T-helper 2 cell treated with Interferon-gamma antibody and Interleukin-4, amounts not matched to agents 5 μg/mL and 100 μg/mL, for 36 hours (primary cell): ENCODE results near the gene ASAP2.

ENCODE experiments used
- DNase-seq: peaks from one replicate; pipeline ENCODE4 v3.0.0; 2021; ENCODE audit warnings: low spot score
- H3K27ac Mint-ChIP-seq: one replicate; pipeline ENCODE4 v1.8.0; 2021; ENCODE audit warnings: mild to moderate bottlenecking, mixed read lengths
- H3K27me3 Mint-ChIP-seq: one replicate; pipeline ENCODE4 v1.8.0; 2021; ENCODE audit warnings: low read depth, mixed read lengths
- H3K36me3 Mint-ChIP-seq: one replicate; pipeline ENCODE4 v1.8.0; 2021; ENCODE audit warnings: low read depth, mixed read lengths
- H3K4me1 Mint-ChIP-seq: one replicate; pipeline ENCODE4 v1.8.0; 2021; ENCODE audit warnings: low read depth, mixed read lengths
- H3K4me3 Mint-ChIP-seq: one replicate; pipeline ENCODE4 v1.8.0; 2022; ENCODE audit warnings: mild to moderate bottlenecking, moderate library complexity, mixed read lengths
- H3K9me3 Mint-ChIP-seq: one replicate; pipeline ENCODE4 v1.8.0; 2021; ENCODE audit warnings: mixed read lengths

ASAP2 gene

DNA sequence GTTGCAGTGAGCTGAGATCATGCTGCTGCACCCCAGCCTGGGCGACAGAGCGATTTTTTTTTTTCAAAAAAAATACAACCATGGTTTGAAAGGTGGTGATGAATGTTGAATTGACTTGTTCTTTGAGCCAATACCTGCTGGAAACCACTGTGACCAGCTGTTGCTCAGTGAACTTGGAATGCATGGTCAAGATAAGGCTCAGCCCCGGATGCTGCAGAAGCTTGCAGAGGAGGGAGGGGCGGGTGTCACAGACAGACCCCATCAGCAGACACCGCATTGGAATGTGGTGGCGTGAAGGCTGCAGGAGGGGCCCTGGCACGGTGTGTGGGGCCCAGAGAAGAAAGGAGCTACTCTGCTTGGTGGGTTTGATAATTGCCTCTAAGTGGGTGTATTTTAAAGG lies 125.1 kb downstream of the ASAP2 start:
- Mint-ChIP-seq H3K36me3 (no peaks in the 10 kb centered on the region), H3K4me3 (no peak overlapping the region), H3K4me1 (peaks cover 4% of the 10 kb centered on the region), H3K9me3 (no peaks in the 10 kb centered on the region), H3K27ac (no peak overlapping the region), H3K27me3 (peaks cover 9% of the 10 kb centered on the region)
- no peak for DNase-seq

DNA sequence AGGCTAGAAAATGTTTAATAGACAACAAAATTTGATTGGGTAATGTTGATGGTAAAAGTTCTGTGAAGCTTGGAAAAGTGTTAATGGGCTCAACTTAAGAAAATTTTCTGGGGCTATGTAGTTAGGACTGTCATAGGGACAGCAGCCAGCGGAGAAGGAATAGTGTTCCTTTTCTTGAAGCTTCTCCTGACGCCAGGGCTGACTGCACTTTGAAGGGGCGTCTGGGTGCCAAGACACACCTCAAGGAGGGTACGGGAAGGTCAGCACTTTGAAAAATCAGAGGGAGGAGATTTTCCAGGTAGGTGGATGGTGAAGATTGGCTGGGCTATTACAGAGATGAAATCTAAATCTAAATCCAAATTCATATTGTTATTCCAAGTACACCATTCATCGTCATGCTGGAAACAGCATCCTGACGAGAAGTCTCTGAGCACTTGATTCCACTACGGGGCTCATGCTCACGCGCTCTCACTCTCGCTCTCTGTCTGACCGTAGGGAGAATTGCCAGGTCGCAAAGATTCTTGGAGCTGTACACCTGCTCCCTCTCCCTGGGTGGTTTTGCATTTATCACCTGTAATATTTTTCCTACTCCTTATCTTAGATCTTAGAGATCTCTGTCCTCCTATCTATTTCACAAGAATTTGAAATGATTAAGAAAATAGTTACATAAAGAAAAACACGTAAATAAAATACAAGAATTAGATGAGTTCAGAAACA lies 125.7 kb downstream of the ASAP2 start:
- DNase-seq = no peak
- peaks cover 9% of the 10 kb centered on the region for H3K27me3 Mint-ChIP-seq
- no peak overlapping the region for H3K4me3 Mint-ChIP-seq
- peaks cover 4% of the 10 kb centered on the region for H3K4me1 Mint-ChIP-seq
- H3K9me3 Mint-ChIP-seq = no peaks in the 10 kb centered on the region
- no peak overlapping the region for H3K27ac Mint-ChIP-seq
- no peaks in the 10 kb centered on the region for H3K36me3 Mint-ChIP-seq

DNA sequence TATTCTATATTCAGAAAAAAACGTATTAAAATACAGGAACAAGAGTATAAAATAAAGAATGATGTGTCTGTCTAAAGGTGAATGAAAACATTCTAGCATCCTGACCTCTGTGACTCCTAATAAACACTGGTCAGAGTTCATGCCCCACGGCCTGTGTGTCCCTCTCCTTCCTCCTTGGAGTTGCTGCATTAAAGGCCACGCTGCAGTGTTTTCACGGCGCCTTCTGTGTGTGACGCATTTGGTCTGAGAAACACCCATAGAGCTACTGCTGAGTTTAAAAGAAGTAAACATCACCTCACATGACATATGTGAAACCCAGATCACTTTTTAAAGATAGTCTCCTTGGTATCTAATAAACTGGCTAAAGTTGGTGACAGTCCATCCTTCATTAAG lies 126.2 kb downstream of the ASAP2 start:
- Mint-ChIP-seq H3K27me3 (peaks cover 7% of the 10 kb centered on the region), H3K4me1 (peaks cover 4% of the 10 kb centered on the region), H3K27ac (no peak overlapping the region), H3K4me3 (no peak overlapping the region), H3K36me3 (no peaks in the 10 kb centered on the region), H3K9me3 (no peaks in the 10 kb centered on the region)
- no peak for DNase-seq

DNA sequence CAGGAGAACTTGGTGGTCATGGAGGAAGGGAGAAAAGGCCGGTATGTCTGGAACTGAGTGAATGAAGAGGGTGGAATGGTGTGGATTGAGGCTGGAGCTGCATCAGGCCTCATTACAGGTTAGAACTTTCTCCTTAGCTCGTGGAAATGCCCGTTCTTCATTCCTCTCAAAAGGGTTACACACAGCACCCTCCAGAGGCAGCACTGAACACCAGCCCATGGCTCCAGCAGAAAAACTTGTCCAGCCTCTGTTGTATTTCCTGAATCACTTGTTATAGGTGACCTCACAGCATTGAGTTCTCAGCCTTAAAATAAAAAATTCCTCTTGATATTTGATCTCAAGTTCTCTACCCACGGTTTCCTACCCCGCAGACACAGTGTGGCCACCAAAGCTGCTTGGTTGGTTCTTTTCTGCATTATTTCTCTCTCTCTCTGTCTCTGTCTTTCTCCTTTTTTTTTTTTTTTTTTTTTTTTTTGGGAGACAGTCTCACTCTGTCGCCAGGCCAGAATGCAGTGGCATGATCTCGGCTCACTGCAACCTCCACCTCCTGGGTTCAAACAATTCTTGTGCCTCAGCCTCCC lies 127.1 kb downstream of the ASAP2 start:
- H3K9me3 Mint-ChIP-seq = no peaks in the 10 kb centered on the region
- H3K4me3 Mint-ChIP-seq = no peak overlapping the region
- H3K4me1 Mint-ChIP-seq = peaks cover 4% of the 10 kb centered on the region
- peaks cover 5% of the 10 kb centered on the region for H3K27me3 Mint-ChIP-seq
- H3K36me3 Mint-ChIP-seq = no peaks in the 10 kb centered on the region
- H3K27ac Mint-ChIP-seq = no peak overlapping the region
- DNase-seq = no peak

GRCh38 chr2:9334761-9335160 lies 128.1 kb downstream of the ASAP2 start:
- no peak overlapping the region for H3K4me3 Mint-ChIP-seq
- no peak overlapping the region for H3K27ac Mint-ChIP-seq
- no peak for DNase-seq
- H3K4me1 Mint-ChIP-seq = peaks cover 4% of the 10 kb centered on the region
- H3K27me3 Mint-ChIP-seq = peaks cover 5% of the 10 kb centered on the region
- H3K36me3 Mint-ChIP-seq = no peaks in the 10 kb centered on the region
- no peaks in the 10 kb centered on the region for H3K9me3 Mint-ChIP-seq

- no peaks in the 10 kb centered on the region for H3K9me3 Mint-ChIP-seq
- H3K36me3 Mint-ChIP-seq = no peaks in the 10 kb centered on the region
- peaks cover 4% of the 10 kb centered on the region for H3K4me1 Mint-ChIP-seq
- H3K27ac Mint-ChIP-seq = no peak overlapping the region
- no peak overlapping the region for H3K4me3 Mint-ChIP-seq
- peaks cover 5% of the 10 kb centered on the region for H3K27me3 Mint-ChIP-seq
- no peak for DNase-seq
Measured at GRCh38 chr2:9335322-9335832, 128.8 kb downstream of the ASAP2 start.

DNA sequence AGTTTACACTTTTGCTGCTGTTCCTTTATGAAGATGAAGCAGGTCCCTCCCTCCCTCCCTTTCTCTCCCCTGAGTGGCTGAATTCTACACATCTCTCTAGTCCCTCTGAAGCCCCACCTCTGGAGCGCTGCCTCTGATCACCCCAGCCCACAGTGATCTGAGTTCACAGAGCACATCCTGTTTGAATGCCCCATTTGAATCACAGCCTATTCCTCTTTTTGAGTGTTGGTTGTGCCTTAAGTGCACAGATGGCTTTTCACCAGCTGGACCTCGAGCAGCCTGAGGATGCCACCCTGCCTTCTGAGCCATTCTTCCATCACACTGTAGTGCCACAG lies 129.6 kb downstream of the ASAP2 start:
- Mint-ChIP-seq H3K9me3 (no peaks in the 10 kb centered on the region), H3K27ac (no peak overlapping the region), H3K4me3 (no peak overlapping the region), H3K36me3 (no peaks in the 10 kb centered on the region), H3K27me3 (peaks cover 5% of the 10 kb centered on the region), H3K4me1 (peaks cover 4% of the 10 kb centered on the region)
- DNase-seq = peak; percentile 8

DNA sequence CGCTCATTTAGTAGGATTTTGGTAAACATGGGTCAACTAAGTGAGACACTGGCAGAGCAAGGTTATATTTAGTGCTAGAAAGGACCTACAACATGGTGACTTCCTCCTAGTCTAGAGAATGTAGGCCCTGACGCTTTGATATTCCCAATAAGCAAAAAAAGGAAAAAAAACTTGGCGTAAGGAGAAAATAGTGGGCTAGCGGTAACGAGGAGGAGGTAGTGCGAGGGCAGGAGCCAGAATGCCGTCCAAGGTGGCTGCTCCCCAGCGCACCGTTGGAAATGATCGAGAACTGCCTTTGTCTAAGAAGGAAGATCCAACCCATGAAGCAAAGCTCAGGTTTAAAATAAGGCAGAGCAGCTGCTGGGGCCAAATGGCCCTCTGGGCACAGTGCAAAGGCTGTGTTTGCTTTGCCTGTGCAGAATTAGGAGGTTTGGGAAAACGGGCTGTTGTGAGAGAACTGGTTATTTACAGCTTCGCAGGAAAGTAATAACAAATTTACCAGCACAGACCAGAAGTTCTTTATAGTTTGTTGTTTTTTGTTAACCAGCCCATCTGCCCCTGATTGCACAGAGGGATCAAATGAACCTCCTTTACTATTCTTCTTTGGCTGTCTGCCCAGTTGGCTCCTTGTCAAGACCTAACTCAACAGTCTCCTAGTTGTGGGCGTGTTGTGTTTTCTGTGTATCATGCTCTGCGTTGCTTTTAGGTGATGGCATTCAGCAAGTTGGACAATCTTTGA lies 130.1 kb downstream of the ASAP2 start:
- no peak overlapping the region for H3K4me3 Mint-ChIP-seq
- H3K27ac Mint-ChIP-seq = no peak overlapping the region
- peaks cover 6% of the 10 kb centered on the region for H3K27me3 Mint-ChIP-seq
- H3K9me3 Mint-ChIP-seq = no peaks in the 10 kb centered on the region
- H3K4me1 Mint-ChIP-seq = peaks cover 4% of the 10 kb centered on the region
- H3K36me3 Mint-ChIP-seq = no peaks in the 10 kb centered on the region
- DNase-seq = no peak

DNA sequence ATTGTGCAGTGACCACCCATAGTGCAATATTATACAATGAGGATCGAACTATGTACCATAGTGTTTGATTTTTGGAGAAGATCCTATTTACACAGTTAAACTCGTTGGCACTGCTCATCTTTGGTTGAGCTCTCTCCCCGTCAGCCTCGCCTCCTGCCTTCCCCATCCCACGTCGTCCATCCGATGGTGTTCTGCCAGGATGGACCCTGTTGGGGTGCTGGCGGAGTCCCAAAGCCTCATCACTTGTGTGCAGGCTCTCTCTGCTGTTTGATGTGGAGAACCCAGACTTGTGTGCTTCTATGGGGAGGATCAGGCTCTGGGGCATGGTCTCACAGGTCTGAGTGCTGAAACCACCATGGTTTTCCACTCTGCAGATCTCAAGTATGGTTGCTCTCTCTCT lies 131.3 kb downstream of the ASAP2 start:
- Mint-ChIP-seq H3K27me3 (peaks cover 9% of the 10 kb centered on the region), H3K4me3 (no peak overlapping the region), H3K9me3 (no peaks in the 10 kb centered on the region), H3K27ac (no peak overlapping the region), H3K36me3 (no peaks in the 10 kb centered on the region), H3K4me1 (peaks cover 4% of the 10 kb centered on the region)
- DNase-seq = no peak

DNA sequence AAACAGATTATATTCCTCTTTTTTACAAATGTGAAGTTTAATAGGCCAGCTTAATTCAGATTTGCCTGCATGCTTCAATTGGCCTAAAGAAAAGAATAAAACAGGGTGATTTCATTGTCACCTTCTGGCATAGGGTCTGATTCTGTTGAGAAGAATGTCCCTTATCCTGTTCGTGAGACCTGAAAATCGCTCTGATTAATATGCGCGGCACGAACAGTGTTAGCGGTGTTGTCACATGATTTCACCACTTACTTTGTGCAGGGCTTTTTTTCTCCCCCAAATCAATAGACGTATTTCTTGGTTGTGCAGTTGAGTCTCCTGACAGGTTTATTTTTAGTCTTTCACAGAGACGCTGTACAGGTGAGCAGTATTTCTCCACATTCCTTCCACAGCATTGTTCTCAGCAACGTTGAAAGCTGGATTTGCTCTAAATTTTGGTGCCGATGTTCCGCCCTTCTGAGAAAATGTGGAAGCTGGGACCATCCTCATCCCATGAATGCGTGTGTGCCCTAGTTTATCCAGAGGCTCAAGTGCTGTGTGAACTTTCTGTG lies 134.8 kb downstream of the ASAP2 start:
- DNase-seq = no peak
- Mint-ChIP-seq H3K9me3 (no peaks in the 10 kb centered on the region), H3K4me3 (no peak overlapping the region), H3K4me1 (peaks cover 2% of the 10 kb centered on the region), H3K27ac (no peak overlapping the region), H3K27me3 (peaks cover 5% of the 10 kb centered on the region), H3K36me3 (no peaks in the 10 kb centered on the region)

GRCh38 chr2:9342659-9343058 lies 136.0 kb downstream of the ASAP2 start:
- no peak overlapping the region for H3K27ac Mint-ChIP-seq
- no peaks in the 10 kb centered on the region for H3K9me3 Mint-ChIP-seq
- H3K4me1 Mint-ChIP-seq = no peaks in the 10 kb centered on the region
- DNase-seq = no peak
- H3K36me3 Mint-ChIP-seq = no peaks in the 10 kb centered on the region
- H3K4me3 Mint-ChIP-seq = no peak overlapping the region
- peaks cover 3% of the 10 kb centered on the region for H3K27me3 Mint-ChIP-seq

DNA sequence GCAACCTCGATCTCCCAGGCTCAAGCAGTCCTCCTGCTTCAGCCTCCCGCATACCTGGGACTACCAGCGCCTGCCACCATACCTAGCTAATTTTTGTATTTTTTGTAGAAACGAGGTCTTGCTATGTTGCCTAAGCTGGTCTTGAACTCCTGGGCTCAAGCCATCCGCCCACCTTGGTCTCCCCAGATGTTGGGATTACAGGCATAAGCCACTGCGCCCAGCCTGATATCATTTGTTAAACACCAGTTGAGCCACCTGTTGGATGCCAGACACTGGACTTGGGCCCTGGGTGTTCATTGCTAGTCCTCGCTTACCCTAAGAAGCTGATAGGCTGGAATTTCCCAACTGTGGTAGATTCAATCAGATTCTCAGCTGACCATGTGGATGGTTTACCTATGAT lies 136.9 kb downstream of the ASAP2 start:
- no peaks in the 10 kb centered on the region for H3K9me3 Mint-ChIP-seq
- no peaks in the 10 kb centered on the region for H3K36me3 Mint-ChIP-seq
- H3K27me3 Mint-ChIP-seq = peaks cover 6% of the 10 kb centered on the region
- no peaks in the 10 kb centered on the region for H3K4me1 Mint-ChIP-seq
- H3K27ac Mint-ChIP-seq = no peak overlapping the region
- no peak overlapping the region for H3K4me3 Mint-ChIP-seq
- no peak for DNase-seq

- H3K27ac Mint-ChIP-seq = no peak overlapping the region
- peaks cover 6% of the 10 kb centered on the region for H3K27me3 Mint-ChIP-seq
- no peak for DNase-seq
- no peaks in the 10 kb centered on the region for H3K36me3 Mint-ChIP-seq
- H3K4me1 Mint-ChIP-seq = no peaks in the 10 kb centered on the region
- no peaks in the 10 kb centered on the region for H3K9me3 Mint-ChIP-seq
- no peak overlapping the region for H3K4me3 Mint-ChIP-seq
Measured at GRCh38 chr2:9344434-9344833, 137.8 kb downstream of the ASAP2 start.

DNA sequence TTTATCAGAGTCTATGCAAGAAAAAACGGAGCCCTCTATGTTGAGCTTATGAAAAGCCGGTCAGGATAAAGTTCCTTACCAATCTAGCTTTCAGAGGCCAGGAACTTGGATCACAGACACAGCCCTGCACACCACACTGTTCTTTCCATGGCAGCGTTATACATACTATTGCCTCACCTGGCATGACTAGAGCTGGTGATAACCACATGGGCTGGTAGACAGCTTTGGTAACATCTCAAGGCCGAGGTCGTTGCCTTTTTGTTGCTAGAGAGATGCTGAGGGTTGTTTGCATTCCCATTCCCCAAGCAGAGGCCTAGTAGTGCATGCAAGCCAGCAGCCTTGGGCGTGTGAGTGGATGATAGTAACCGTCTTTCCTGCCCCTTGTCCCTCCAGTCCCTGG lies 138.7 kb downstream of the ASAP2 start:
- Mint-ChIP-seq H3K9me3 (no peaks in the 10 kb centered on the region), H3K36me3 (no peaks in the 10 kb centered on the region), H3K4me1 (no peaks in the 10 kb centered on the region), H3K27ac (no peak overlapping the region), H3K4me3 (no peak overlapping the region), H3K27me3 (peaks cover 9% of the 10 kb centered on the region)
- no peak for DNase-seq
